ENCODE measurements around the gene FTCD. TPM values are rescaled to one million over a fixed set of nuclear protein-coding genes. Genes with fewer than 3 reads are reported as not detected.
"Not testable (repeated sequence)": the region's sequence is repeated elsewhere in the genome, so short reads cannot be mapped to it uniquely, and the experiment has no call there.

FTCD gene
- total and polyA plus RNA-seq, 8 donors: 0.25 to 6.7 (median 1.3) TPM; not detected in 3

- peaks cover 3 to 28% (median 23%) of the 10 kb centered on the region in 4 donors for H3K4me1 ChIP-seq
- peaks cover 0 to 20% (median 8%) of the 10 kb centered on the region in 4 donors for H3K9me3 ChIP-seq
- TF ChIP-seq POLR2A (IDR thresholded peaks at IDR 0.05) (no peak), CTCF (IDR thresholded peaks at IDR 0.05) (no peak), POLR2AphosphoS5 (IDR thresholded peaks at IDR 0.05) (no peak), EP300 (IDR thresholded peaks at IDR 0.05) (no peak)
- H3K27me3 ChIP-seq: no peaks in the 10 kb centered on the region
- DNase-seq: peak; percentile 1 to 9
- intact Hi-C loops (cut with DNase I; ENCODE audit: low total_unique reads): no loop called here
- H3K36me3 ChIP-seq: peaks cover 16 to 29% (median 28%) of the 10 kb centered on the region in 4 donors
- H3K27ac ChIP-seq: peak overlapping the region in 4 of 5 donors; percentile 16 to 64 (median 42)
- H3K4me3 ChIP-seq: no peak overlapping the region
- WGBS, 5 donors: 73 to 89% (median 84%) methylated on average over 10 to 19 of the region's 19 CpGs
Observed at GRCh38 chr21:46109313-46110221, 45.8 kb downstream of the FTCD start.

DNA sequence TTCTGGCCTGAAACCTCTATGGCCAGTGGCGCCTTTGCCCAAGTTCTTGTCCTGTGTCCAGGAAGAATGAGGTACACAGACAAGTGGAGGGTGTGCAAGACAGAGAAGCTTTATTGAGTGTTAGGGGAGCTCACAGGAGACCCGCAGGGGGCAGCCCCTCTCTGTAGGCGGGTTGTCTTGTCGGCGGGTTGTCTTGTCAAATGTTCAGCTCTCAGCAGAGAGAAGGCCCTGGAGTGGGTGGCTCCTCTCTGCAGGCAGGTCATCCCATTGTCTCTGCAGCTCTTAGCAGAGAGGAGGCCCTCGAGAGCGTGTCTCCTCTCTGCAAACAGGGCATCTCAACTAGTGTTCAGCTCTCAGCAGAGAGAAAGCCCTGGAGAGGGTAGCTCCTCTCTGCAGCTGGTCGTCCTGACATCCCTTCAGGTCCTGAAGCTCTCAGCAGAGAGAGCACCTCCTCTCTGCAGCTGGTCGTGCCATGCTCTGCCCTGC, 46.5 kb downstream of the FTCD start:
- H3K27me3 ChIP-seq: peaks cover 0 to 1% (median 0%) of the 10 kb centered on the region in 3 donors
- H3K27ac ChIP-seq: peak overlapping the region in 1 of 5 donors; percentile 52
- whole genome bisulfite sequencing, 5 donors: 81 to 88% (median 85%) methylated on average over 9 of the region's 9 CpGs
- peak in 1 of 2 donors; percentile 7 for DNase-seq
- intact Hi-C loops (cut with DNase I; ENCODE audit: low total_unique reads): no loop called here
- peaks cover 12 to 22% (median 21%) of the 10 kb centered on the region in 4 donors for H3K36me3 ChIP-seq
- TF ChIP-seq POLR2A (IDR thresholded peaks at IDR 0.05) (no peak), POLR2AphosphoS5 (IDR thresholded peaks at IDR 0.05) (no peak), EP300 (IDR thresholded peaks at IDR 0.05) (no peak), CTCF (IDR thresholded peaks at IDR 0.05) (no peak)
- peaks cover 3 to 28% (median 23%) of the 10 kb centered on the region in 4 donors for H3K4me1 ChIP-seq
- no peak overlapping the region for H3K4me3 ChIP-seq
- H3K9me3 ChIP-seq: peaks cover 0 to 20% (median 10%) of the 10 kb centered on the region in 4 donors

- DNase-seq; H3K27ac ChIP-seq; intact Hi-C loops (cut with DNase I; ENCODE audit: low total_unique reads); H3K4me3 ChIP-seq; H3K27me3 ChIP-seq; H3K36me3 ChIP-seq: not testable (repeated sequence)
- Histone ChIP-seq H3K4me1 (peaks cover 3 to 28% (median 23%) of the 10 kb centered on the region in 4 donors), H3K9me3 (peaks cover 0 to 29% (median 18%) of the 10 kb centered on the region in 4 donors)
- WGBS, 5 donors: 59 to 70% (median 61%) methylated on average over 2 of the region's 2 CpGs
Observed at GRCh38 chr21:46107376-46107775, 48.0 kb downstream of the FTCD start.

DNA sequence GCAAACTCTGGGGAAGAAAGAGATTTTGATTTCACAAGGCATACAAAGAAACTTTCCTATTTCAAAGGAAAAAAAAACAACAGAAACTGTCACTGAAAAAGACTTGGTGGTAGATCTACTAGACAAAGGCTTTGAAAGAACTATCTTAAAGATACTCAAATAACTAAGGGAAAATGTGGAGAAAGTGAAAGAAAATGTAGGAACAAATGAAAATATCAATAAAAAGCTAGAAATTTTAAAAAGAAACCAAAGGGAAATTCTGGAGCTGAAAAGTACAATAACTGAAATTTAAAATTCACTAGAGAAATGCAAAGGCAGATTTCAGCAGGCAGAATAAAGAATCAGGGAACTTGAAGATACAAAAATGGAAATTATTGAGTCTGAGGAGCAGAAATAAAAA, 51.3 kb downstream of the FTCD start:
- Histone ChIP-seq H3K27ac (no peak overlapping the region), H3K36me3 (no peaks in the 10 kb centered on the region), H3K9me3 (peaks cover 0 to 33% (median 22%) of the 10 kb centered on the region in 4 donors), H3K4me3 (no peak overlapping the region), H3K27me3 (peaks cover 0 to 24% (median 0%) of the 10 kb centered on the region in 3 donors), H3K4me1 (peaks cover 0 to 17% (median 4%) of the 10 kb centered on the region in 4 donors)
- no peak for TF ChIP-seq EP300 (IDR thresholded peaks at IDR 0.05)
- TF ChIP-seq POLR2A (IDR thresholded peaks at IDR 0.05): no peak
- no peak for TF ChIP-seq CTCF (IDR thresholded peaks at IDR 0.05)
- no peak for TF ChIP-seq POLR2AphosphoS5 (IDR thresholded peaks at IDR 0.05)
- intact Hi-C loops (cut with DNase I; ENCODE audit: low total_unique reads): no loop called here
- DNase-seq: no peak
